ENCODE data around the gene STARD6.
"Not testable (repeated sequence)": the region's sequence is repeated elsewhere in the genome, so short reads cannot be mapped to it uniquely, and the experiment has no call there.

STARD6 gene

GRCh38 chr18:54303408-54303807, 54.2 kb downstream of the STARD6 start:
- H2AFZ ChIP-seq (ENCODE audit: low read length): no peak overlapping the region
- H3K9me2 ChIP-seq (ENCODE audit: low read depth, low read length): no peaks in the 10 kb centered on the region
- no peak overlapping the region for H3K4me2 ChIP-seq (ENCODE audit: low read length)
- H3K4me3 ChIP-seq (ENCODE audit: low read depth, low read length, poor library complexity, severe bottlenecking): no peak overlapping the region
- H3K9me3 ChIP-seq (ENCODE audit: low read length): peaks cover 5% of the 10 kb centered on the region; the same call in 1 of the 2 replicates
- H3K79me2 ChIP-seq (ENCODE audit: insufficient read depth, low read length): no peaks in the 10 kb centered on the region
- no peak overlapping the region for H3K9ac ChIP-seq (ENCODE audit: low read length)
- H3F3A ChIP-seq (ENCODE audit: insufficient read depth, low read length): no peaks in the 10 kb centered on the region
- no peaks in the 10 kb centered on the region for H3K4me1 ChIP-seq (ENCODE audit: insufficient read depth, low read length, severe bottlenecking)
- TF ChIP-seq CTCF (IDR thresholded peaks at IDR 0.05; ENCODE audit: low read length): no peak
- no peak for TF ChIP-seq EZH2 (IDR thresholded peaks at IDR 0.05; ENCODE audit: borderline replicate concordance, low read length)
- H4K20me1 ChIP-seq (ENCODE audit: insufficient read depth, low read length): no peaks in the 10 kb centered on the region
- no peaks in the 10 kb centered on the region for H3K27me3 ChIP-seq (ENCODE audit: insufficient read depth, low read length)
- no peaks in the 10 kb centered on the region for H3K36me3 ChIP-seq (ENCODE audit: insufficient read depth, low read length)
- H3K27ac ChIP-seq (ENCODE audit: low read depth, low read length, poor library complexity, severe bottlenecking): no peak overlapping the region

DNA sequence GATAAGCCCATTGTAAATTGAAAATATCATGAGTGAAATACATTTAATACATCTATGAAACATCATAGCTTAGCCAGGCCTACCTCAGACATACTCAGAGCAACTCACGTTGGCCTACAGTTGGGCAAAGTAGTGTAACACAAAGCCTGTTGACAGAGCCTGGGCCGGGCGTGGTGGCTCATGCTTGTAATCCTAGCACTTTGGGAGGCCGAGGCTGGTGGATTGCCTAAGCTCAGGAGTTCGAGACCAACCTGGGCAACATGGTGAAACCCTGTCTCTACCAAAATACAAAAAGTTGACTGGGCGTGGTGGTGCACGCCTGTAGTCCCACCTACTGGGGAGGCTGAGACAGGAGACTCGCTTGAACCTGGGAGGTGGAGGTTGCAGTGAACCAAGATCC, 58.7 kb downstream of the STARD6 start:
- H3F3A ChIP-seq (ENCODE audit: insufficient read depth, low read length); H3K4me2 ChIP-seq (ENCODE audit: low read length); H3K4me1 ChIP-seq (ENCODE audit: insufficient read depth, low read length, severe bottlenecking); H4K20me1 ChIP-seq (ENCODE audit: insufficient read depth, low read length); H3K9me2 ChIP-seq (ENCODE audit: low read depth, low read length); H3K27ac ChIP-seq (ENCODE audit: low read depth, low read length, poor library complexity, severe bottlenecking); H3K36me3 ChIP-seq (ENCODE audit: insufficient read depth, low read length); H3K9me3 ChIP-seq (ENCODE audit: low read length); H3K79me2 ChIP-seq (ENCODE audit: insufficient read depth, low read length); H3K4me3 ChIP-seq (ENCODE audit: low read depth, low read length, poor library complexity, severe bottlenecking); H3K9ac ChIP-seq (ENCODE audit: low read length); H2AFZ ChIP-seq (ENCODE audit: low read length); H3K27me3 ChIP-seq (ENCODE audit: insufficient read depth, low read length): not testable (repeated sequence)

- Histone ChIP-seq H3K9ac (ENCODE audit: low read length) (no peak overlapping the region), H3K27me3 (ENCODE audit: insufficient read depth, low read length) (no peaks in the 10 kb centered on the region), H3K4me2 (ENCODE audit: low read length) (no peak overlapping the region), H3K36me3 (ENCODE audit: insufficient read depth, low read length) (peaks cover 13% of the 10 kb centered on the region), H3K9me2 (ENCODE audit: low read depth, low read length) (no peaks in the 10 kb centered on the region), H4K20me1 (ENCODE audit: insufficient read depth, low read length) (no peaks in the 10 kb centered on the region), H3F3A (ENCODE audit: insufficient read depth, low read length) (no peaks in the 10 kb centered on the region), H3K27ac (ENCODE audit: low read depth, low read length, poor library complexity, severe bottlenecking) (no peak overlapping the region), H3K4me3 (ENCODE audit: low read depth, low read length, poor library complexity, severe bottlenecking) (no peak overlapping the region), H2AFZ (ENCODE audit: low read length) (no peak overlapping the region), H3K79me2 (ENCODE audit: insufficient read depth, low read length) (no peaks in the 10 kb centered on the region), H3K4me1 (ENCODE audit: insufficient read depth, low read length, severe bottlenecking) (no peaks in the 10 kb centered on the region), H3K9me3 (ENCODE audit: low read length) (peaks cover 5% of the 10 kb centered on the region; the same call in 1 of the 2 replicates)
- TF ChIP-seq EZH2 (IDR thresholded peaks at IDR 0.05; ENCODE audit: borderline replicate concordance, low read length) (no peak), CTCF (IDR thresholded peaks at IDR 0.05; ENCODE audit: low read length) (no peak)
Observed at GRCh38 chr18:54296062-54296461, 61.6 kb downstream of the STARD6 start.

DNA sequence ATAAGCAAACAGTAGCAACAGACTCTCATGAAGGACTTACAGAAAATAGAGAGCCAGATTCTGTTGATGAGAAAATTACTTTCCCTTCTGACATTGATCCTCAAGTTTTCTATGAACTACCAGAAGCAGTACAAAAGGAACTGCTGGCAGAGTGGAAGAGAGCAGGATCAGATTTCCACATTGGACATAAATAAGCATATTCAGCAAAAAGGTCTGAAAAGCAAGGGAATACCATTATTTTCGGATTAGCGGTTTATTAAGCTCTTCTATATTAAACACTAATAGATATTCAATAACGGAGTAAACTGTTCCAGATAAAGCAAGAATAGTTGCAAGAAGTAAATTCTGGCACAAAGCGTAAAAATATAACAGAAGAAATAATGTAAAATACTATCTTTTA, 63.4 kb downstream of the STARD6 start:
- no peaks in the 10 kb centered on the region for H3K4me1 ChIP-seq (ENCODE audit: insufficient read depth, low read length, severe bottlenecking)
- H3K4me2 ChIP-seq (ENCODE audit: low read length): no peak overlapping the region
- H2AFZ ChIP-seq (ENCODE audit: low read length): no peak overlapping the region
- TF ChIP-seq EZH2 (IDR thresholded peaks at IDR 0.05; ENCODE audit: borderline replicate concordance, low read length) (no peak), CTCF (IDR thresholded peaks at IDR 0.05; ENCODE audit: low read length) (no peak)
- H3K9ac ChIP-seq (ENCODE audit: low read length): no peak overlapping the region
- H3F3A ChIP-seq (ENCODE audit: insufficient read depth, low read length): no peaks in the 10 kb centered on the region
- peaks cover 14% of the 10 kb centered on the region for H3K36me3 ChIP-seq (ENCODE audit: insufficient read depth, low read length)
- H3K4me3 ChIP-seq (ENCODE audit: low read depth, low read length, poor library complexity, severe bottlenecking): no peak overlapping the region
- H3K27me3 ChIP-seq (ENCODE audit: insufficient read depth, low read length): no peaks in the 10 kb centered on the region
- no peaks in the 10 kb centered on the region for H3K79me2 ChIP-seq (ENCODE audit: insufficient read depth, low read length)
- H3K9me3 ChIP-seq (ENCODE audit: low read length): no peaks in the 10 kb centered on the region
- no peaks in the 10 kb centered on the region for H4K20me1 ChIP-seq (ENCODE audit: insufficient read depth, low read length)
- H3K27ac ChIP-seq (ENCODE audit: low read depth, low read length, poor library complexity, severe bottlenecking): no peak overlapping the region
- no peaks in the 10 kb centered on the region for H3K9me2 ChIP-seq (ENCODE audit: low read depth, low read length)

Measured in OCI-LY1 (cell line).